Measurements from ENCODE around the gene CAPRIN1. TPM values are rescaled to one million over a fixed set of nuclear protein-coding genes. Genes with fewer than 3 reads are reported as not detected.
A peak's percentile ranks its signal among the peaks of the same experiment; 100 is the strongest.

The CAPRIN1 gene
- total RNA-seq, 2 donors from 2014 or later: 145 to 184 TPM

- H3K36me3 ChIP-seq: no peaks in the 10 kb centered on the region
- peaks cover 3 to 31% of the 10 kb centered on the region in 2 donors for H3K4me1 ChIP-seq (ENCODE audit: control insufficient read depth in 1 of 2, low read depth in 2 of 2)
- TF ChIP-seq, protein P1, sequence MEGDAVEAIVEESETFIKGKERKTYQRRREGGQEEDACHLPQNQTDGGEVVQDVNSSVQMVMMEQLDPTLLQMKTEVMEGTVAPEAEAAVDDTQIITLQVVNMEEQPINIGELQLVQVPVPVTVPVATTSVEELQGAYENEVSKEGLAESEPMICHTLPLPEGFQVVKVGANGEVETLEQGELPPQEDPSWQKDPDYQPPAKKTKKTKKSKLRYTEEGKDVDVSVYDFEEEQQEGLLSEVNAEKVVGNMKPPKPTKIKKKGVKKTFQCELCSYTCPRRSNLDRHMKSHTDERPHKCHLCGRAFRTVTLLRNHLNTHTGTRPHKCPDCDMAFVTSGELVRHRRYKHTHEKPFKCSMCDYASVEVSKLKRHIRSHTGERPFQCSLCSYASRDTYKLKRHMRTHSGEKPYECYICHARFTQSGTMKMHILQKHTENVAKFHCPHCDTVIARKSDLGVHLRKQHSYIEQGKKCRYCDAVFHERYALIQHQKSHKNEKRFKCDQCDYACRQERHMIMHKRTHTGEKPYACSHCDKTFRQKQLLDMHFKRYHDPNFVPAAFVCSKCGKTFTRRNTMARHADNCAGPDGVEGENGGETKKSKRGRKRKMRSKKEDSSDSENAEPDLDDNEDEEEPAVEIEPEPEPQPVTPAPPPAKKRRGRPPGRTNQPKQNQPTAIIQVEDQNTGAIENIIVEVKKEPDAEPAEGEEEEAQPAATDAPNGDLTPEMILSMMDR (IDR thresholded peaks at IDR 0.05): no peak
- no peaks in the 10 kb centered on the region for H3K27me3 ChIP-seq (replicated peaks; ENCODE audit: insufficient read depth)
- H3K9me3 ChIP-seq: no peaks in the 10 kb centered on the region
- peak overlapping the region; percentile 72 to 75 for H3K27ac ChIP-seq
- H3K4me3 ChIP-seq: no peak overlapping the region
- DNase-seq (ENCODE audit: low spot score) (no peak), ATAC-seq (ENCODE audit: insufficient number of reproducible peaks, low FRiP score, low read depth) (no peak)
These were observed 22.4 kb upstream of the CAPRIN1 start for GRCh38 chr11:34029176-34029575.

GRCh38 chr11:34030382-34030781 lies 21.1 kb upstream of the CAPRIN1 start:
- no peaks in the 10 kb centered on the region for H3K27me3 ChIP-seq (replicated peaks; ENCODE audit: insufficient read depth)
- H3K27ac ChIP-seq: no peak overlapping the region
- ATAC-seq (ENCODE audit: insufficient number of reproducible peaks, low FRiP score, low read depth) (no peak), DNase-seq (ENCODE audit: low spot score) (no peak)
- peaks cover 3 to 31% of the 10 kb centered on the region in 2 donors for H3K4me1 ChIP-seq (ENCODE audit: control insufficient read depth in 1 of 2, low read depth in 2 of 2)
- TF ChIP-seq, protein P1 (IDR thresholded peaks at IDR 0.05): no peak
- H3K4me3 ChIP-seq: no peak overlapping the region
- no peaks in the 10 kb centered on the region for H3K36me3 ChIP-seq
- no peaks in the 10 kb centered on the region for H3K9me3 ChIP-seq

- Histone ChIP-seq H3K9me3 (no peaks in the 10 kb centered on the region), H3K36me3 (no peaks in the 10 kb centered on the region), H3K27ac (no peak overlapping the region), H3K4me3 (no peak overlapping the region), H3K27me3 (replicated peaks; ENCODE audit: insufficient read depth) (no peaks in the 10 kb centered on the region), H3K4me1 (ENCODE audit: control insufficient read depth in 1 of 2, low read depth in 2 of 2) (peaks cover 3 to 21% of the 10 kb centered on the region in 2 donors)
- no peak for DNase-seq (ENCODE audit: low spot score)
- no peak for ATAC-seq (ENCODE audit: insufficient number of reproducible peaks, low FRiP score, low read depth)
- TF ChIP-seq, protein P1 (IDR thresholded peaks at IDR 0.05): no peak
These were observed 18.1 kb upstream of the CAPRIN1 start for GRCh38 chr11:34033399-34033798.

DNA sequence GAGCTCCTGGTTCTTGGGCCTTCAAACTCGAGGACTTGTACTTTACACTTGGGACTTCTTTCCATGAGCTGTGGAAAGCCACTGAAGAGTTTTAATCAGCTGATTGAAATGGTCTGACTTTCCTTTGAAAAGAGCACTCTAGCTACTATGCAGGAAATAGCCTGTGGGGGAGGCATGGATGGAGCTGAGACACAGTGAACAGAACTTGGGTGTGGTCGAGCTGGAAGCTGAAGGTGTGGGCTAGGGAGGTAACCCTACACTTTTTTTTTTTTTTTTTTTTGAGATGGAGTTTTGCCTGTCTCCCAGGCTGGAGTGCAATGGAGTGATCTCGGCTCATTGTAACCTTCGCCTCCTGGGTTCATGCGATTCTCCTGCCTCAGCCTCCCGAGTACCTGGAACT lies 17.5 kb upstream of the CAPRIN1 start:
- TF ChIP-seq, protein P1 (IDR thresholded peaks at IDR 0.05): no peak
- ATAC-seq (ENCODE audit: insufficient number of reproducible peaks, low FRiP score, low read depth): no peak

DNA sequence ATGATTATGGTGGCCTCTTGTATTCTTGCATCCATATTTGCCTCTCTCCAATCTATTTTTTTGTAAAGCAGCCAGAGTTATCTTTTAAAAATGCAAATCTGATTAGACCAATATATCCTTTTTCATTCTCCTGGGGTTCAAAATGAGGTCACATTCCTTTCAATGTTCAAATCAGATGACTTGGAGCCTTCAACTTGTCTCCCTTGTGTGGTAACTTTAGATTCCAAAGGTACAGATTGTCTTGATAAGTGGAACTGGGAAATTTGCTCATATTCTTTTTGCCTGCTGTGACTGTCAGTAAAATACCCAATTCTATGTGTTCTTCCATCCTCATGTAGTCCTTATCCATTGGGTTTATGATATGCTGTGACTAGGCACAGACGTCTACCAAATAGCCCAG lies 15.1 kb upstream of the CAPRIN1 start:
- TF ChIP-seq, protein P1 (IDR thresholded peaks at IDR 0.05): no peak
- H3K27me3 ChIP-seq (replicated peaks; ENCODE audit: insufficient read depth): no peaks in the 10 kb centered on the region
- no peak overlapping the region for H3K4me3 ChIP-seq
- no peak overlapping the region for H3K27ac ChIP-seq
- DNase-seq (ENCODE audit: low spot score) (no peak), ATAC-seq (ENCODE audit: insufficient number of reproducible peaks, low FRiP score, low read depth) (no peak)
- H3K9me3 ChIP-seq: no peaks in the 10 kb centered on the region
- H3K4me1 ChIP-seq (ENCODE audit: control insufficient read depth in 1 of 2, low read depth in 2 of 2): no peaks in the 10 kb centered on the region
- no peaks in the 10 kb centered on the region for H3K36me3 ChIP-seq

More for the DNA sequence above, 17.5 kb upstream of the CAPRIN1 start:
- no peaks in the 10 kb centered on the region for H3K27me3 ChIP-seq (replicated peaks; ENCODE audit: insufficient read depth)
- no peaks in the 10 kb centered on the region for H3K36me3 ChIP-seq
- DNase-seq (ENCODE audit: low spot score): no peak
- H3K27ac ChIP-seq: no peak overlapping the region
- peaks cover 3 to 14% of the 10 kb centered on the region in 2 donors for H3K4me1 ChIP-seq (ENCODE audit: control insufficient read depth in 1 of 2, low read depth in 2 of 2)
- H3K4me3 ChIP-seq: no peak overlapping the region
- H3K9me3 ChIP-seq: no peaks in the 10 kb centered on the region
